Natural killer cell treated with Interleukin-12 subunit alpha and Interleukin-12 subunit beta and Interleukin-15 and Interleukin-18, amount 100 ng/mL, for 72 hours (primary cell): ENCODE measurements around the gene SNRPA1. TPM values are rescaled to one million over a fixed set of nuclear protein-coding genes. Genes with fewer than 3 reads are reported as not detected.
A peak's percentile ranks its signal among the peaks of the same experiment; 100 is the strongest.

Experiments used
- ATAC-seq, 2 donors: fragments of 150-1000 bp; cut with Tn5 transposase in 1 of 2; sonication (Bioruptor Pico), chemical (Tn5 transposase) in 1 of 2; 2 replicates each; pipeline ENCODE4 v1.10.0; 2021
- DNase-seq: peaks from one replicate; pipeline ENCODE4 v3.0.0; 2022; ENCODE audit warnings: low spot score
- H3K27ac Mint-ChIP-seq, 2 donors: 1 replicate in 1 of 2; 2 replicates in 1 of 2; pipeline ENCODE4 v1.8.0; 2022; ENCODE audit warnings: mixed read lengths in 2 of 2, mild to moderate bottlenecking in 1 of 2, moderate library complexity in 1 of 2
- H3K27me3 Mint-ChIP-seq, 2 donors: 1 replicate in 1 of 2; 2 replicates in 1 of 2; pipeline ENCODE4 v1.8.0; 2022; ENCODE audit warnings: mixed read lengths in 2 of 2
- H3K36me3 Mint-ChIP-seq: one replicate; pipeline ENCODE4 v1.8.0; 2022; ENCODE audit warnings: mixed read lengths
- H3K4me1 Mint-ChIP-seq, 2 donors: 1 replicate in 1 of 2; 2 replicates in 1 of 2; pipeline ENCODE4 v1.8.0; 2022; ENCODE audit warnings: low read depth in 2 of 2, mixed read lengths in 2 of 2, mild to moderate bottlenecking in 1 of 2
- H3K4me3 Mint-ChIP-seq: one replicate; pipeline ENCODE4 v1.8.0; 2022; ENCODE audit warnings: mixed read lengths
- H3K9me3 Mint-ChIP-seq: 2 replicates; pipeline ENCODE4 v1.8.0; 2022; ENCODE audit warnings: mixed read lengths
- total RNA-seq, 2 donors: library from RNA; stranded (reverse); gene quantifications; one replicate each; pipeline ENCODE4 v1.2.3, GENCODE V29; 2022

SNRPA1 gene
- total RNA-seq, 2 donors from 2014 or later: 114 to 161 TPM

DNA sequence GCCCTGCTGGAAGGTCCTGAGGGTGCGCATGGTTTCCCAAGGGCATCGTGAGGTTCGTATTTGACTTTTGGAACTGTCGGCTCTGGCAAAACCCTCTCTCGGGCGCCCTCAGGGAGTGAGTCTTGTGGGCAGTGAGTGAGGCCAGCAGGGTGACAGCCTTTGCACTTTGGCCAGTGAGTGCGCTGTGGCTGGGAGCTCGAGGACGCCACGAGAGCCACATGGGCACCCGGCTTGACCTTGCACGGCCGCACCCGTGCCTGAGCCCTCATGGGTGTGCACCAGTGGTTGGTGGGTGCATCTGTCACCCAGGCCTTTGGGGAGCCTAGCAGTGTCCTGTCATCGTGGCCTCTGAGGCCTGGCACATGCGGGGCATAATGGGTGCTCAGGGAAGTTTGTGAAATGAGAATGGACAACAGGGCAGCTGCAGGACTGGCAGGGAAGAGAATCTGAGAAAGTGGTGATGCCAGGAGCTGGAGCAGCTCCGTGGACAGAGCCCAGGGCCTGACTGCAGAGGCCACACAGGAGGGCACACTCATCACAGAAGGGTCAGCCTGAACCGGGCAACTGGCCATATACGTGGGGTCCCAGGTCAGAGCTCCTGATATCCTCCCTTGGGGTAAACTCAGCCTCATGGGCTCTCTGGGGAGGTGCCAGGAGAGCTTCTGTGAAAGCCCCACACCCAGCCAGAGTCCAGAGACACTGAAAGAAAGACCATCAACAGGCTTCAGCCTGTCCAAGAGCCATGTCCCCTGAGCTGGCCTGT, 30.4 kb upstream of the SNRPA1 start:
- Mint-ChIP-seq H3K27ac (peak overlapping the region in 1 of 2 donors; percentile 43), H3K9me3 (no peaks in the 10 kb centered on the region), H3K36me3 (no peaks in the 10 kb centered on the region), H3K27me3 (peaks cover 5 to 6% of the 10 kb centered on the region in 2 donors), H3K4me3 (no peak overlapping the region), H3K4me1 (peaks cover 13% of the 10 kb centered on the region in 2 donors)
- DNase-seq (no peak), ATAC-seq (no peak)

DNA sequence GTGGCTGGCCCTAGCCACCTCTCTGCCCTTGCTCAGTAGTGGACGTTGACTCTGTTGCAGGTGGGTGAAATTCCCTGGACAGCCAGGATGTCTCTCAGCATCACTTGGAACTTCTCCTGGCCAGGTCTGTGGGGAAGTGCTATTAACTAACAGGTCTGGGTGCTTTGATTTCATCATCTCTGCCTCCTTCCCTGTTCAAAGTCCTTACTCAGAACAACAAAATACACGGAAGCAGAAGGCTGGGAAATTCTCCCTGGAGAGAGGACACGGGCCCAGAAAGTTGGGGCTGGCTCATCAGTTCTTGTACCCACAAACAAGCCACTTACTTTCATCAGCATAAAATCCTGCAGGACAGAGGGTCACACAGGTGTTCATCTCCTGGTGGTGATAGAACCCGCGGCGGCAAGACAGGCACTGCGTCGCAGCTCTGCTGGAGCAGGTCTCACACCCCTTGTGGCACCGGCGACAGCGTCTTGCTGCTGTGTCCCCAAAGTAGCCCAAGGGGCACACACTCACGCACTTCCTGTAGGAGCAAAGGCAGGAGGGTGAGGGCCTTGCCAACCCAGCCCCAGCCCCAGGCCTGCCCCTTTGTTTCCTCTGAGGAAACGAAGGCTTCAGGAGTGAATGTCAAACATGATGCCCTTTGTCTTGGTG, 29.6 kb upstream of the SNRPA1 start:
- H3K36me3 Mint-ChIP-seq: no peaks in the 10 kb centered on the region
- peak overlapping the region in 1 of 2 donors; percentile 43 for H3K27ac Mint-ChIP-seq
- no peaks in the 10 kb centered on the region for H3K9me3 Mint-ChIP-seq
- ATAC-seq (no peak), DNase-seq (no peak)
- no peak overlapping the region for H3K4me3 Mint-ChIP-seq
- H3K4me1 Mint-ChIP-seq: peaks cover 17 to 20% of the 10 kb centered on the region in 2 donors
- peaks cover 0 to 6% of the 10 kb centered on the region in 2 donors for H3K27me3 Mint-ChIP-seq

DNA sequence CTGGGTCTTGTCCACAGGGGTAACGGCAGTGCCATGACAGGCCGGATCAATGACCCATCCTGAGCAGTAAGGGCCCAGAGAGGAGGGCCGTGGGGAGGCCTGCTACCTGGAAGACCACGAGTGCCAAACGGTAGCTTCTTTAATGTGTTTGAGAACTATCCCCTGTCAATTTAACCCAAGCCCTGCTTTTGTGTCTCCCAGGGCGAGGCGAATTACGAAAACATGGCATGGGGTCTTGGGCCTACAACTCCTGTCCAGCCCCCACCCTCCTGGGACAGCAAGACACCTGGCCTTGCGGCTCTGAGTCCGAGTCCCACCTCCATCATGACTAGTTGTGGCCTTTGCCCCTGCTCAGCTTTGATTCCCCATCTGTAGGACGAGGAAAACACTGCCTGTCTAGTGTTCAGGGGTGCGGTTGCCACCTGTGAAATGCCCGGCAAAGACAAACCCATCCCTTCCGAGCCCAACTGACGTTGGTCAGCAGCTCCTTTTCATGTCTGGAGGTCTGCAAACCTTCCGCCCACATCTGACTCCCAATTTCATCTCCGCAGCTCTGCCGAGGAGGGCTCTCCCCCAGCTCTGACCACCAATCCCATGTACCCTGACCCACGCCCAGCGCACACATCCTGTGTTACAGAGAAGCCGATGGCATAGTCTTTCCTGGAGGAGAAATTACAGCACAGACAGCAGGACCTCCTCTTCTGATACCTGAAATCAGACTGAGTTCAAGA, 28.9 kb upstream of the SNRPA1 start:
- no peak overlapping the region for H3K4me3 Mint-ChIP-seq
- peak overlapping the region in 1 of 2 donors; percentile 59 for H3K27ac Mint-ChIP-seq
- no peak for DNase-seq
- no peaks in the 10 kb centered on the region for H3K36me3 Mint-ChIP-seq
- no peak for ATAC-seq
- H3K4me1 Mint-ChIP-seq: peaks cover 17 to 23% of the 10 kb centered on the region in 2 donors
- no peaks in the 10 kb centered on the region for H3K9me3 Mint-ChIP-seq
- H3K27me3 Mint-ChIP-seq: peaks cover 0 to 6% of the 10 kb centered on the region in 2 donors

DNA sequence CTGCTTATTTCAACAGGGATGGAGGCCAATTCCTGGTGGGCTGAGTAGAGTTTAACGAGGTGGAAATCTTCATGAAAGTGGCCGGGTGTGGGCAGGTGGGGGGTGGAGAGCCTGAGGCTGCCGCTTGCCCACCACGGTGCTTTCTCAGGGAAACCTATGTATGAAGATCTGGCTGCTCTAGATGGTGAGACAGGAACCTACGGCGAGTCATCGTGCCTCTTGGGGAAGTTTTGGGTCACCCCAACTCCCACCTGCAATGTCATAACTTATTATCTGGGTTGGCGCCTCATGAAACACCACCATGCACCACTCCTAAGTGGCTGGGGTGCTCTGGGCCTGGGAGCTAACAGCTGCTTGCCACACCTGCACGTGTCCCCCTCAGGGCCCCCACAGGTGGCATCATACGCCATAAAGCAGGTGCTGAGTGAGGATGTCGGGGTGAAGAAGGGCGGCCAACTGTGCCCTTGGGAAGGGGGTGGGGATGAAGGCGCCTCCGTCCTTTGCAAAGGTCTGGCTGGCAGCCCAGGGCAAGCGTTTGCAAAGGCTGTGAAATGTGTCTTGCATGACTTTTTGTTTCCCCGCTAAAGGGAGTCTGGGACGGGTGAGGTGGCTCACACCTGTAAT, 27.9 kb upstream of the SNRPA1 start:
- ATAC-seq (no peak), DNase-seq (no peak)
- Mint-ChIP-seq H3K27me3 (peaks cover 0 to 6% of the 10 kb centered on the region in 2 donors), H3K27ac (peak overlapping the region in 1 of 2 donors; percentile 59), H3K4me1 (peaks cover 17 to 27% of the 10 kb centered on the region in 2 donors), H3K4me3 (no peak overlapping the region), H3K36me3 (no peaks in the 10 kb centered on the region), H3K9me3 (no peaks in the 10 kb centered on the region)

DNA sequence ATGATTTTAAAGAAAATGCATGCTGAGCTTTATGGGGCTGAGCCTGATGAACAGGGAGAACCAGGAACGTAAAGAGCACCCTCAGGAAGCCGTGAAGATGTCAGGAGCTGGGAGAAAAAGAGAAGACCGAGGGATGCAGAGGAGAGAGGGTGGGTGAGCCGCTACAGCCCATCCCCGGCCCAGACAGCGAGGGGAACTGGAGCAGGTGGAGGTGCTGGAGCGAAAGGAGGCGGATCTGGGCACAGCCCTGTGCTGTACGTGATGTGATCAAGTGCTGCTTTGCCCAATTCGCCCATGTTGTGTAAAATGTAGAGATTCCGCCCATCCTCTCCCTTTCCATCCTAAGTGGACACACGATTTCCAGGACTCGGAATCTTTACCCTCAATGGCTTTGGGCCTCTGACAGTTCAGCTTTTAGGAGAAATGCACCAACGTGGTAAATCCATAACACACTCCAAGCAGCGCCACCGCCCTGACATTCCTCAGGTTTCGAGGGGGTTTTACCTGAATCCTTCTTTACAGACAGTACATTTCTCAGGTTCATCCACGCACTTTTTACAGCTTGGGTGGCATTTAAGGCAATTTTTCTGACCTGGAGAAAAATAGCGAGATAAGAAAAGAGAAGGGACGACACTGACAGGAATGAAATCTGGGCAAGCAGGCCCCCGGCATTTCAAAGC, 27.1 kb upstream of the SNRPA1 start:
- DNase-seq (no peak), ATAC-seq (no peak)
- Mint-ChIP-seq H3K4me1 (peaks cover 17 to 29% of the 10 kb centered on the region in 2 donors), H3K4me3 (no peak overlapping the region), H3K36me3 (no peaks in the 10 kb centered on the region), H3K27ac (peak overlapping the region; percentile 94 to 99), H3K9me3 (no peaks in the 10 kb centered on the region), H3K27me3 (peaks cover 0 to 6% of the 10 kb centered on the region in 2 donors)

DNA sequence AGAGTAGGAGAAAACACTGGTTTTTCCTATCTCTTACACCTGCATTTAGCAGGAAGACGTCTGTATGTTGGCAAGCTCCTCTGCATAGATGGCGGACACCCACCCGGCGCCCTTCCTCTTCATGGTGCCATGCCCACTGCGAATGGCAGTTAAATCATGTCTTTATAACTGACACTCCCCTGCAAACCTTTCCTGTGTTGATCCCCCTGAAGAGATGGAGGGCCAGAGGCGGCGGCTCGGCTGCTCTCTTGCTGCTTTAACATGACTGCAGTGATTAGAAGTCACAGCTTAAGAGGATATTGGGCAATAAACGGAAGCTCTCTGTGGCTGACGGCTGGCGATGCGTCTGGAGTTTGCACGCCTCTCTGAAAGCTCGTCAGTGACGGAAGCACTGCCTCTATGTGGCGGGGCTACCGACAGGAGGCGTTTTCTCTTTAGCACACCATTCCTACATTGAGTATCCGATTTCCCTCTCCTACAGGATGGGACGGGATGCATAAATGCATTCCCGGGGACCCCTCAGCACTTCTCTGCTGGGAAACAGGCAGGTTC, 25.5 kb upstream of the SNRPA1 start:
- H3K9me3 Mint-ChIP-seq: no peaks in the 10 kb centered on the region
- H3K36me3 Mint-ChIP-seq: no peaks in the 10 kb centered on the region
- ATAC-seq (peak; percentile 96 to 97), DNase-seq (peak; percentile 89)
- H3K27me3 Mint-ChIP-seq: no peaks in the 10 kb centered on the region
- peaks cover 17 to 29% of the 10 kb centered on the region in 2 donors for H3K4me1 Mint-ChIP-seq
- H3K27ac Mint-ChIP-seq: peak overlapping the region; percentile 94 to 99
- peak overlapping the region; percentile 75 for H3K4me3 Mint-ChIP-seq

DNA sequence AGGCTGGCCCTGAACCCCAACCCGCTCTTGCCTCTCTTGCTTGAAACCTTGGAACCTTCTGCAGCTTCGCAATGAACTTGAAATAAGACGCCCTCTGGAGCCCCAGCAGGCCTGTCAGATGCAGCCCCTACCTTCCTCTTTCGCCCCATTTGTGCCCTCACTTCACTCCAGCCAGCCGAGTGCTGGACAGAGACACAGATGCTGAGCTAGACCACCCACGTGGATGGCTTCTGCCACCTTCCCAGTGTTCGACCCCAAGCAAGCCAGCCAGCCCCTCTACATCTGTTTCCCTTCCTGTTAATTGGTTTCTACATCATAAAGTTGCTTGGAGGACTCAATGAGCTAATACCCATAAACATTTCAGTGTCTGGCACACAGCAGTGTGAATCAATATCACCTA, 23.8 kb upstream of the SNRPA1 start:
- Mint-ChIP-seq H3K4me3 (no peak overlapping the region), H3K27ac (peak overlapping the region; percentile 94 to 99), H3K9me3 (no peaks in the 10 kb centered on the region), H3K27me3 (no peaks in the 10 kb centered on the region), H3K4me1 (peaks cover 17 to 29% of the 10 kb centered on the region in 2 donors), H3K36me3 (no peaks in the 10 kb centered on the region)
- ATAC-seq: no peak
- no peak for DNase-seq

DNA sequence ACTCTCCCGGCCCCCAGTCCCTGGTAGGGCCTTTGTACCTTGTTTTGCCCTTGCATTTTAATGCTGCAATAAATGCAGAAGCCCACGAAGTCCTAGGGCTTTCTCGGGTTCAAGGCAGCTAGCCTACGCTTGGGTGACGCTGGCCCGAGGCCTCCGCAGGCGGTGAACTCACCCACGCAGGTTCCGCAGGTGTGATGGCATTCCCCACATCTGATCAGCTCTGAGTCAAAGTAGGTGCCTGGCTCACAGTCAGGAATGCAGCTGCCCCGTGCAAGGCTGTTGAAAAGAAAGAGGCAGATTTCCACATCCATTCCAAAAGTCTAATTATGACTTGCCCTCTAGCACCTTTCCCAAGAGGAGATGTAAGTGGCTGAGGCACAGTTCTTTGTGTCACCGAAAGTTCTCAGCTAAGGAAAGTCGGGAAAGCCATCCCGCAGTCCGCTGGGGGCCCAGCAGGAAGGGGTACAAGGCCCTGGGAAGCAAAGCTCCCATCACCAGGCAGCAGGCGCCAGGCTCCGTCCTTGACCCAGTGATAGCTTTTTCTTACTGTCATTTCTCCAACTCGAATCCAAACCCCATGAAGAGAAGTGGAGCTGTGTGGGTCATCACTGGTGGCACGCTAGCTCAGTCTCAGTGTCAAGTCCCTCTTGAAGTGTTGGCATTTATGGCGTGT, 23.2 kb upstream of the SNRPA1 start:
- no peaks in the 10 kb centered on the region for H3K36me3 Mint-ChIP-seq
- no peaks in the 10 kb centered on the region for H3K27me3 Mint-ChIP-seq
- ATAC-seq (no peak), DNase-seq (no peak)
- no peaks in the 10 kb centered on the region for H3K9me3 Mint-ChIP-seq
- peaks cover 17 to 29% of the 10 kb centered on the region in 2 donors for H3K4me1 Mint-ChIP-seq
- H3K4me3 Mint-ChIP-seq: no peak overlapping the region
- peak overlapping the region in 1 of 2 donors; percentile 99 for H3K27ac Mint-ChIP-seq

DNA sequence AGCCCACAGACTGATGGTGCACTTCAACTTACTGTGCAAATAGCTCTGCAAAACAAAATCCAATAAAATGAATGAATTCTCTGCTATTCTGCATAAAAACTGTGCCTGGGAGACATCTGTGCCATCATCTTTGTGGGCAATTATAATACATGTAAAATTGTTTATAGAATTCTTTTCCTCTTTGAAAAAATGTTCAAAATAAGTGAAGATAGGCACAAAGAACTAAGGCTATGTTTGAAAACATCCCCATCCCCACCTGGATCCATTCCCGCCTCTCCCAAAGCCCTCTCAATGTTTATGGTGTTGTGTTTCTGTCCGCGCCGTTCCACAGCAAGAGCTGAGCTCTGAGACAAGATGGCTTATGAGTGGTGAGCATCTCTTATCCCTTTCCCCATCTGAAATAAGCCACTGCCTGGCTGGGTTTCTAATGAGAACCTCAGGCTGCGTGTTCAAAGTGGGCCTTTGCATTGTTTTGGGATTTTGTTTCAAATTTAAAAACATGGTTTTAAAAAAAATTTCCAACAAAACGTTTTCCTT, 22.4 kb upstream of the SNRPA1 start:
- no peak overlapping the region for H3K27ac Mint-ChIP-seq
- H3K4me3 Mint-ChIP-seq: no peak overlapping the region
- DNase-seq: no peak
- H3K9me3 Mint-ChIP-seq: no peaks in the 10 kb centered on the region
- H3K4me1 Mint-ChIP-seq: peaks cover 17 to 29% of the 10 kb centered on the region in 2 donors
- no peaks in the 10 kb centered on the region for H3K36me3 Mint-ChIP-seq
- H3K27me3 Mint-ChIP-seq: no peaks in the 10 kb centered on the region
- ATAC-seq: no peak

DNA sequence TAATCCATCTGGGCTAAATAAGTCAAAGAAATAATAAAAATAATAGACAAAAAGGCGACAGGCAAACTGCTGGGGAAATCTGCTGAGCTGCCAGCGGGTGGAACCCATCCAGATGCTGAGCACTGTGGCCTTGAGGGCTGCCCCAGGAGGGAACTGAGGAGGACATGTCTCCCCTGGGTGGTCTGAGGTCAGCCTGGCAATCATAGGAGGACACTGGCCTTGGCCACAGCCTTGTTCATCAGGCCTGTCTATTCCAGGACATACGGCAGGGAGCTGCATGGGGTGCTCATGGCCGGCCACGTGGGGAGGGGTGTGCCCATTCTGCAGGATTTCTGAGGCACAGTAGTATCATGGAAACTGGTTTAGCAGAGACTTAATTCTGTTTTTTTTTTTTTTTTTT, 21.5 kb upstream of the SNRPA1 start:
- Mint-ChIP-seq H3K36me3 (no peaks in the 10 kb centered on the region), H3K27me3 (no peaks in the 10 kb centered on the region), H3K4me3 (no peak overlapping the region), H3K9me3 (no peaks in the 10 kb centered on the region), H3K27ac (no peak overlapping the region), H3K4me1 (peaks cover 12 to 24% of the 10 kb centered on the region in 2 donors)
- ATAC-seq (no peak), DNase-seq (no peak)

DNA sequence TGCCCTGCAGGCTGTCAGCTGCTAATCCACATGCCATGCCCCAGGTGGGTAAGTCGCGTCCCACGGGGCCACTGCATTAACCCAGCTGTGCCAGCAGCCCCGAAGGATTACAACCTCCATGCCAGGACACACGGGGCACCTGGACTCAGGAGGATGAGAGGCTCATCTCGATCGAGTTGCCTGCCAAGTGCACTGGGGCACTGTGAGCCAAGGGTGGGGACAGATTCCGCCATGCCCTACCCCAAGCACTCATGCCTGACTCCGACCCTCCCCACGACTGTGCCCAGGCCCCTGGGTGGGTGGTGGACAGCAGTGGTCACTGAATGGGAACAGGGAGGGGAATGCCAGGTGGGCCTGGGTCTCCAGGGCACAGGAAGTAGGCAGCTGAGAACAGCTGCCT, 20.7 kb upstream of the SNRPA1 start:
- no peak overlapping the region for H3K4me3 Mint-ChIP-seq
- no peaks in the 10 kb centered on the region for H3K9me3 Mint-ChIP-seq
- H3K27me3 Mint-ChIP-seq: no peaks in the 10 kb centered on the region
- peaks cover 7 to 18% of the 10 kb centered on the region in 2 donors for H3K4me1 Mint-ChIP-seq
- no peak overlapping the region for H3K27ac Mint-ChIP-seq
- no peaks in the 10 kb centered on the region for H3K36me3 Mint-ChIP-seq
- ATAC-seq (no peak), DNase-seq (no peak)

DNA sequence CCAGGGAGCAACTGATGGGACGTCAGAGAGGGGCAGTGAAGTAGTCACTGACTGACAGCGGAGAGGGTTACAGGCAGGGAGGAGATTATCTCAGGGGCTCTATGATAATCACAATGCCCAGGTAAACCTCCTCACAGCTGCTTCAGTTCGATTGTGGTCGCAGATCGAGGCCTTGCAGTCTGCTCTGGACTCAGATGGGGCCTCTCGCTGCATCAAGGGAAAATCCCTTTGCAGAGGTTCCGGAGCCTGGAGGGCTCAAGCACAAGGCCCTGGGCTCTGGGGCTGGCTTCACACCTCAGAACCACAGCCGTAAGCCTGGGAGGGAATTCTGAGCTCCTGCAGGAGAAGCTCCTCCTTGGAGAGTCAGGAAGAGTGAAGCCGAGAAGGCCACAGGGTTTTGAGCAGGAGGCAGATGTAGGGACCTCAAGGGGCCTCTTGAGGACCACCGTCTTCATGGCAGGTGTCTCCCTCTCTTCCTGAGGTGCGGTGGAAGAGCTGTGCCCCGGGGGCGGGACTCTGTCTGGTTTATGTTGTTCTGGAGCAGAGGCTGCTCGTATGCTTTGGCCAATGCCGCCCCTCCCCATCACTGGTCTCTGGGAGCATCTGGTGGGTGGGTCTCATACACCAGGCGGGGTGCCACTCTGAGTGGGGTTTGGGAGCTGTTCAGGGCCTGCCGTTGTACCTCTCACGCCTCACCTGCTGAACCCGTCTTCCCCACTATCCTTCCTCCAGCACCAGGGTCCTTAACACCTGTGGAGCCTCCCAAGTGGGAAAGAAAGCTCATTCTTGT, 19.5 kb upstream of the SNRPA1 start:
- peak in 1 of 2 donors; percentile 35 for ATAC-seq
- peak; percentile 37 for DNase-seq
- H3K27ac Mint-ChIP-seq: no peak overlapping the region

More for the DNA sequence above, 19.5 kb upstream of the SNRPA1 start:
- H3K4me1 Mint-ChIP-seq: peaks cover 0 to 8% of the 10 kb centered on the region in 2 donors
- no peak overlapping the region for H3K4me3 Mint-ChIP-seq
- H3K9me3 Mint-ChIP-seq: no peaks in the 10 kb centered on the region
- H3K36me3 Mint-ChIP-seq: no peaks in the 10 kb centered on the region
- H3K27me3 Mint-ChIP-seq: no peaks in the 10 kb centered on the region
